CD4-positive, CD25-positive, alpha-beta regulatory T cell (primary cell): ENCODE results near the gene RADIL. TPM values are rescaled to one million over a fixed set of nuclear protein-coding genes. Genes with fewer than 3 reads are reported as not detected.
"Not testable (repeated sequence)": the region's sequence is repeated elsewhere in the genome, so short reads cannot be mapped to it uniquely, and the experiment has no call there.

Experiments used
- ATAC-seq, 2 donors: fragments of 150-1000 bp; cut with Tn5 transposase; one replicate each; pipeline ENCODE4 v1.10.0; 2021; ENCODE audit warnings: low read depth in 2 of 2, moderate number of reproducible peaks in 2 of 2, moderate library complexity in 1 of 2
- DNase-seq, 3 donors: peaks; one replicate each; pipeline versions ENCODE4 v3.0.0 to v3.0.0-alpha.2; 2012 to 2022; ENCODE audit warnings: mixed read lengths in 1 of 3
- H3K27ac ChIP-seq: one replicate; pipeline ENCODE4 v1.7.0; 2013; ENCODE audit warnings: mild to moderate bottlenecking, low read length; ENCODE audit not compliant: insufficient read depth, poor library complexity, severe bottlenecking
- H3K27me3 ChIP-seq: one replicate; pipeline ENCODE4 v1.7.0; 2013; ENCODE audit warnings: low read length; ENCODE audit not compliant: control insufficient read depth, insufficient read depth
- H3K36me3 ChIP-seq: one replicate; pipeline ENCODE4 v1.7.0; 2013; ENCODE audit warnings: mild to moderate bottlenecking, low read length, moderate library complexity; ENCODE audit not compliant: control insufficient read depth, insufficient read depth
- H3K4me1 ChIP-seq: 2 replicates; pipeline ENCODE4 v1.7.0; 2013; ENCODE audit warnings: mild to moderate bottlenecking, low read length; ENCODE audit not compliant: insufficient read depth, control insufficient read depth, poor library complexity, severe bottlenecking
- H3K4me3 ChIP-seq: one replicate; pipeline ENCODE4 v1.7.0; 2013; ENCODE audit warnings: low read depth, mild to moderate bottlenecking, low read length, moderate library complexity
- H3K9me3 ChIP-seq, 2 experiments: 1 replicate in 1 of 2; 2 replicates in 1 of 2; pipeline ENCODE4 v1.7.0; 2013; ENCODE audit warnings: low read length in 2 of 2, mild to moderate bottlenecking in 1 of 2, moderate library complexity in 1 of 2; ENCODE audit not compliant: control insufficient read depth in 2 of 2
- H3K27ac Mint-ChIP-seq, 3 donors: one replicate each; pipeline ENCODE4 v1.8.0; 2020 to 2022; ENCODE audit warnings: mild to moderate bottlenecking in 3 of 3, mixed read lengths in 3 of 3, moderate library complexity in 2 of 3
- H3K27me3 Mint-ChIP-seq: one replicate; pipeline ENCODE4 v1.8.0; 2022; ENCODE audit warnings: mild to moderate bottlenecking, mixed read lengths
- H3K36me3 Mint-ChIP-seq: one replicate; pipeline ENCODE4 v1.8.0; 2020; ENCODE audit warnings: mixed read lengths
- H3K4me1 Mint-ChIP-seq, 4 donors: one replicate each; pipeline ENCODE4 v1.8.0; 2020 to 2022; ENCODE audit warnings: mixed read lengths in 4 of 4, mild to moderate bottlenecking in 1 of 4
- H3K4me3 Mint-ChIP-seq, 4 donors: one replicate each; pipeline ENCODE4 v1.8.0; 2020 to 2022; ENCODE audit warnings: mild to moderate bottlenecking in 4 of 4, mixed read lengths in 4 of 4, moderate library complexity in 3 of 4
- H3K9me3 Mint-ChIP-seq, 7 donors: one replicate each; pipeline ENCODE4 v1.8.0; 2020 to 2022; ENCODE audit warnings: mixed read lengths in 7 of 7, mild to moderate bottlenecking in 3 of 7, moderate library complexity in 2 of 7
- polyA plus RNA-seq, 4 donors: library from polyadenylated mRNA; unstranded; fragments of 300-500 nt; fragmentation: Illumina TruSeq; gene quantifications; one replicate each; pipeline ENCODE4 v1.2.3, GENCODE V29; 2021
- total RNA-seq: library from RNA; stranded (reverse); gene quantifications from one replicate; pipeline ENCODE4 v1.2.3, GENCODE V29; 2022

Gene RADIL
- total and polyA plus RNA-seq, 5 donors from 2014 or later: not detected

DNA sequence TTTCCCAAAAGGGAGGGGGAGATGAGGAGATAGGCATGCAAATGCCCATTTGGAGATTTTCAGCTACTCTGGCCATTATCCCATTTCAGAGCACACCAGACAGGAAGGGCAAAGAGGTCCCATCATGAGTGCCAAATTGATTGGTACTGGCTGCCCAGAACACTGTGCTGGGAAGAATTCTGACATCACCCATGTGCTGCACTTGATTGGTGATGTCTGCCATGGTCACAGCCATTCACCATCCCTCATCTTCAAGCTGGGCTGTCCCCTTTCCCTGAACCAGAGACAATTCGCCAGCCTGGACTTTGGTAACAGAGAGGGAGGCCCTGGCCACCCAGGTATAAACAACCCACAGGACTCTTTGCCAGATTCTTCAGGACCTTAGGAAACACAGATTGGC lies 23.2 kb upstream of the RADIL start:
- Mint-ChIP-seq H3K27ac (no peak overlapping the region), H3K4me3 (no peak overlapping the region), H3K9me3 (peaks cover 0 to 3% (median 0%) of the 10 kb centered on the region in 7 donors), H3K36me3 (no peaks in the 10 kb centered on the region), H3K4me1 (no peaks in the 10 kb centered on the region), H3K27me3 (peaks cover 7% of the 10 kb centered on the region)
- ATAC-seq (no peak), DNase-seq (no peak)
- H3K36me3 ChIP-seq: no peaks in the 10 kb centered on the region
- H3K27ac ChIP-seq: no peak overlapping the region
- no peaks in the 10 kb centered on the region for H3K27me3 ChIP-seq
- H3K4me3 ChIP-seq: no peak overlapping the region
- no peaks in the 10 kb centered on the region for H3K4me1 ChIP-seq
- no peaks in the 10 kb centered on the region for H3K9me3 ChIP-seq

DNA sequence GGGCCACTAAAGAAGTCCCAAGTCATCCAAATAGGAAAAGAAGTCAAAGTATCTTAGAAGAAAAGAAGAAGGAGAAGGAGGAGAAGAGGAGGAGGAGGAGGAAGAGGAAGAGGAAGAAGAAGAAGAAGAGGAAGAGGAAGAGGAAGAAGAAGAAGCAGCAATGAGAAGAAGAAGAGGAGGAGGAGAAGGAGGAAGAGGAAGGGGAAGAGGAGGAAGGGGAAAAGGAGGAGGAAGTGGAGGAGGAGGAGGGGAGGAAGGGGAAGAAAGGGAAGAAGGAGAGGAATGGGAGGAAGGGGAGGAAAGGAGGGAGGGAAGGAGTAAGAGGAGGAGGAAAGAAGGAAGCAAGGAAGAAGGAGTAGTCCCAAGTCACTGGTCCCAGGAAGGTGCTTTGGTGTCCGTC lies 21.7 kb upstream of the RADIL start:
- H3K36me3 Mint-ChIP-seq: no peaks in the 10 kb centered on the region
- no peak overlapping the region for H3K27ac Mint-ChIP-seq
- DNase-seq: no peak
- Histone ChIP-seq H3K9me3 (no peaks in the 10 kb centered on the region), H3K4me3 (no peak overlapping the region), H3K27me3 (no peaks in the 10 kb centered on the region), H3K27ac (no peak overlapping the region), H3K4me1 (no peaks in the 10 kb centered on the region), H3K36me3 (no peaks in the 10 kb centered on the region)
- no peak for ATAC-seq
- peaks cover 7% of the 10 kb centered on the region for H3K27me3 Mint-ChIP-seq
- H3K9me3 Mint-ChIP-seq: peaks cover 0 to 3% (median 0%) of the 10 kb centered on the region in 7 donors
- no peaks in the 10 kb centered on the region for H3K4me1 Mint-ChIP-seq
- H3K4me3 Mint-ChIP-seq: no peak overlapping the region

DNA sequence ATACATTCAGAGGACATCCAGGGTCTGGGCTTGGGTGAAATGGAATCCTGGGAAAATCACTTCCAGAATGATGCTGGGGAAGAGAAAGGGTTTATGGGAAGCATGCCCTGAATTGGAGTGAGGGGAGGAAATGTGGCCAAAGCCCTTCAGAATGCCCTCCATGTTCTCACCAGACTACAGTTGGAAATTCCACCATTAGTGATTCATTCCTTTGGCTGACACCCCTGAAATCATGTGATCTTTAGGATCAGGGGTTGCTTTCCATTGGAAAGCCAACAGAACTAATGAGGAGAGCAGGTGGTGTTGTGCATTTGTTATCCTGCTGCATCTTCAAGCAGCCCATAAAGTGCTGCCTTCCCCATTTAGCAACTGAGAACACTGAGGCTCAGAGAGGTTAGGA lies 20.8 kb upstream of the RADIL start:
- Mint-ChIP-seq H3K27me3 (peaks cover 7% of the 10 kb centered on the region), H3K27ac (no peak overlapping the region), H3K4me1 (no peaks in the 10 kb centered on the region), H3K36me3 (no peaks in the 10 kb centered on the region), H3K9me3 (peaks cover 0 to 3% (median 0%) of the 10 kb centered on the region in 7 donors), H3K4me3 (no peak overlapping the region)
- H3K4me3 ChIP-seq: no peak overlapping the region
- H3K36me3 ChIP-seq: no peaks in the 10 kb centered on the region
- H3K27ac ChIP-seq: no peak overlapping the region
- no peaks in the 10 kb centered on the region for H3K9me3 ChIP-seq
- no peaks in the 10 kb centered on the region for H3K4me1 ChIP-seq
- DNase-seq: no peak
- no peaks in the 10 kb centered on the region for H3K27me3 ChIP-seq
- no peak for ATAC-seq

GRCh38 chr7:4895766-4896165 lies 12.2 kb upstream of the RADIL start:
- Mint-ChIP-seq H3K4me3 (no peak overlapping the region), H3K4me1 (peaks cover 0 to 5% (median 0%) of the 10 kb centered on the region in 4 donors), H3K27me3 (peaks cover 8% of the 10 kb centered on the region), H3K27ac (no peak overlapping the region), H3K9me3 (peaks cover 0 to 5% (median 0%) of the 10 kb centered on the region in 7 donors), H3K36me3 (no peaks in the 10 kb centered on the region)
- Histone ChIP-seq H3K27ac (no peak overlapping the region), H3K36me3 (no peaks in the 10 kb centered on the region), H3K4me1 (no peaks in the 10 kb centered on the region), H3K27me3 (no peaks in the 10 kb centered on the region), H3K9me3 (no peaks in the 10 kb centered on the region), H3K4me3 (no peak overlapping the region)
- DNase-seq (no peak), ATAC-seq (no peak)

GRCh38 chr7:4894482-4894881 lies 11.0 kb upstream of the RADIL start:
- no peak overlapping the region for H3K27ac Mint-ChIP-seq
- H3K27me3 Mint-ChIP-seq: peaks cover 8% of the 10 kb centered on the region
- no peak overlapping the region for H3K4me3 ChIP-seq
- peaks cover 0 to 5% (median 0%) of the 10 kb centered on the region in 4 donors for H3K4me1 Mint-ChIP-seq
- H3K27ac ChIP-seq: no peak overlapping the region
- H3K4me3 Mint-ChIP-seq: no peak overlapping the region
- H3K9me3 ChIP-seq: no peaks in the 10 kb centered on the region
- DNase-seq: no peak
- H3K4me1 ChIP-seq: no peaks in the 10 kb centered on the region
- H3K27me3 ChIP-seq: no peaks in the 10 kb centered on the region
- peaks cover 0 to 5% (median 0%) of the 10 kb centered on the region in 7 donors for H3K9me3 Mint-ChIP-seq
- ATAC-seq: no peak
- H3K36me3 Mint-ChIP-seq: no peaks in the 10 kb centered on the region
- no peaks in the 10 kb centered on the region for H3K36me3 ChIP-seq

DNA sequence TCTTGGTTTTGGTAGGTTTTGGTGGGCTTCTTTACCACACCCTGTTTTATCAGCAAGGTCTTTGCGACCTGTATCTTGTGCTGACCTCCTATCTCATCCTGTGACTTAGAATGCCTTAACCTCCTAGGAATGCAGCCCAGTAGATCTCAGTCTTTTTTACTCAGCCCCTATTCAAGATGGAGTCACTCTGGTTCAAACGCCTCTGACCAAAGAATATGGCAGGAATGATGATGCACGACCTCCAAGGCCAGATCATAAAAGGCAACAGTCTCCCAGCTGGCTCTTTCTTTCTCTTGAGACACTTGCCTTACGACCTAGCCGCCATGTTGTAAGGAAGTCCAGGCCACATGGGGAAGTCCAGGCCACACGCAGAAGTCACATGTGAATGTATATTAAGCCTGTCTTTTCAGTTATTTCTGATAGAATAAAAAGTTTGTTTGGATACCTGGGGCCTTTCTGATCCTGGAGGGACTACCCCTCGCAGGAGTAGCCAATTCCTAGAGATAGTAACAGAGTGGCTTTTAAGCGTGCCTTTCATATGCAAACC lies 10.5 kb upstream of the RADIL start:
- H3K27me3 ChIP-seq: no peaks in the 10 kb centered on the region
- no peak for ATAC-seq
- H3K27me3 Mint-ChIP-seq: peaks cover 13% of the 10 kb centered on the region
- H3K27ac ChIP-seq: no peak overlapping the region
- no peaks in the 10 kb centered on the region for H3K4me1 ChIP-seq
- H3K36me3 ChIP-seq: no peaks in the 10 kb centered on the region
- no peak overlapping the region for H3K27ac Mint-ChIP-seq
- no peaks in the 10 kb centered on the region for H3K9me3 ChIP-seq
- DNase-seq: no peak
- no peak overlapping the region for H3K4me3 Mint-ChIP-seq
- H3K36me3 Mint-ChIP-seq: no peaks in the 10 kb centered on the region
- no peak overlapping the region for H3K4me3 ChIP-seq
- H3K9me3 Mint-ChIP-seq: peaks cover 0 to 5% (median 0%) of the 10 kb centered on the region in 7 donors
- H3K4me1 Mint-ChIP-seq: peaks cover 0 to 5% (median 0%) of the 10 kb centered on the region in 4 donors

DNA sequence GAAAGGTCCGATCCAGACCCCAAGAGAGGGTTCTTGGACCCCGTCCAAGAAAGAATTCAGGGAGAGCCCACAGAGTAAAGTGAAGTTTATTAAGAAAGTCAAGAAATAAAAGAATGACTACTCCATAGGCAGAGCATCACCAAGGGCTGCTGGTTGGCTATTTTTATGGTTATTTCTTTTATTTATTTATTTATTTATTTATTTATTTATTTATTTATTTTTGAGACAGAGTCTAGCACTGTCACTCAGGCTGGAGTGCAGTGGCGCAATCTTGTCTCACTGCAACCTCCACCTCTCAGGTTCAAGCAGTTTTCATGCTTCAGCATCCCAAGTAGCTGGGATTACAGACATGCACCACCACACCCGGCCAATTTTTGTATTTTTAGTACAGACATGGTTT lies 9.7 kb upstream of the RADIL start:
- not testable (repeated sequence) for H3K9me3 ChIP-seq, H3K4me3 ChIP-seq, H3K9me3 Mint-ChIP-seq, H3K4me1 ChIP-seq, DNase-seq, H3K36me3 Mint-ChIP-seq, H3K4me3 Mint-ChIP-seq, H3K27ac Mint-ChIP-seq, ATAC-seq, H3K4me1 Mint-ChIP-seq, H3K27ac ChIP-seq, H3K27me3 ChIP-seq, H3K36me3 ChIP-seq
- peaks cover 14% of the 10 kb centered on the region for H3K27me3 Mint-ChIP-seq

DNA sequence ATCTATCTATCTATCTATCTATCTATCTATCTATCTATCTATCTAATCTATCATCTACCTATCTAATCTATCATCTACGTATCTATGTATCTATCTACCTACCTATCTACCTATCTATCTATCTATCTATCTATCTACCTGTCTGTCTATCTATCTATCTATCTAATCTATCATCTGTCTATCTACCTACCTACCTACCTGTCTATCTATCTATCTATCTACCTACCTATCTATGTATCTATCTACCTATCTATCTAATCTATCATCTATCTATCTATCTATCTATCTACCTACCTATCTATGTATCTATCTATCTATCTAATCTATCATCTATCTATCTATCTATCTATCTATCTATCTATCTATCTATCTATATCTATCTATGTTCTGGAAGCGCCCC lies 8.0 kb upstream of the RADIL start:
- not testable (repeated sequence) for DNase-seq

More for the DNA sequence above, 8.0 kb upstream of the RADIL start:
- ATAC-seq, H3K4me3 ChIP-seq, H3K4me1 Mint-ChIP-seq, H3K4me1 ChIP-seq, H3K27me3 ChIP-seq, H3K9me3 Mint-ChIP-seq, H3K4me3 Mint-ChIP-seq, H3K27ac Mint-ChIP-seq, H3K9me3 ChIP-seq, H3K36me3 Mint-ChIP-seq, H3K36me3 ChIP-seq, H3K27ac ChIP-seq: not testable (repeated sequence)
- peaks cover 14% of the 10 kb centered on the region for H3K27me3 Mint-ChIP-seq
